Ishikawa (cell line): ENCODE results near the gene SFXN2.

Experiments used
- CEBPB ChIP-seq: IDR thresholded peaks from 2 replicates; pipeline ENCODE4 v1.6.1; 2012
- CREB1 ChIP-seq: IDR thresholded peaks from 2 replicates; pipeline ENCODE4 v1.6.1; 2012; ENCODE audit warnings: low read depth
- EP300 ChIP-seq: IDR thresholded peaks from 2 replicates; pipeline ENCODE4 v1.6.1; 2012; ENCODE audit warnings: borderline replicate concordance
- FOXM1 ChIP-seq: IDR thresholded peaks from 2 replicates; pipeline ENCODE4 v1.6.1; 2012; ENCODE audit warnings: low read depth, borderline replicate concordance
- RAD21 ChIP-seq: IDR thresholded peaks from 2 replicates; pipeline ENCODE4 v1.6.1; 2012; ENCODE audit warnings: low read depth
- TAF1 ChIP-seq: IDR thresholded peaks from 2 replicates; pipeline ENCODE4 v1.6.1; 2012; ENCODE audit warnings: low read depth, mild to moderate bottlenecking
- TEAD4 ChIP-seq: IDR thresholded peaks from 2 replicates; pipeline ENCODE4 v1.6.1; 2012
- YY1 ChIP-seq: IDR thresholded peaks from 2 replicates; pipeline ENCODE4 v1.6.1; 2012; ENCODE audit warnings: low read depth
- ZBTB7A ChIP-seq: IDR thresholded peaks from 2 replicates; pipeline ENCODE4 v1.6.1; 2012; ENCODE audit warnings: low read depth
- TF ChIP-seq, protein P1 (sequence below): IDR thresholded peaks from 2 replicates; pipeline ENCODE4 v1.6.1; 2012
- TF ChIP-seq, protein P2 (sequence below): IDR thresholded peaks from 2 replicates; pipeline ENCODE4 v1.6.1; 2012; ENCODE audit warnings: low read depth, mild to moderate bottlenecking
- TF ChIP-seq, protein P3 (sequence below): IDR thresholded peaks from 2 replicates; pipeline ENCODE4 v1.6.1; 2012

DNA sequence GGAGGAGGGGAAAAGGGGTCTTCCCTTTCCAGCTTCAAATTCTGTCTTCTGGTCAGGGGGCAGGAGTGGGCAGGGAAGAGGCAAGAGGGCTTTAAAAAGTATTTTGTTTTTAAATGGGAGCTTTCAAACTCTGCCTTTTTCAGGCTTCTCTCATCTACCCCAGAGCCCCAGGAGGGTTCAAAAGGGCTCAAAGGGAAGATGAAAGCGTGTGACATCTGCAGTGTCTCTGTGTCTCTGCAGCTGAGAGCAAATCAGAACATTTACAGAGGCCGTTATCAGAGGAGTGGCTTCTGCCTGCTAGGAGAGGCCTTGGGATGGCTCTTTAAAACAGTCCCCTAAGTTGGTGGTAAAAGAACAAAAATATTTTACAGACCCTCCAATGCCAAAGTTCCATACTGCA lies 39.9 kb upstream of the SFXN2 start:
- TF ChIP-seq EP300 (no peak), CREB1 (no peak), TEAD4 (no peak), TAF1 (no peak), YY1 (no peak), ZBTB7A (no peak), FOXM1 (no peak), CEBPB (no peak), RAD21 (no peak)
- TF ChIP-seq, protein P1, sequence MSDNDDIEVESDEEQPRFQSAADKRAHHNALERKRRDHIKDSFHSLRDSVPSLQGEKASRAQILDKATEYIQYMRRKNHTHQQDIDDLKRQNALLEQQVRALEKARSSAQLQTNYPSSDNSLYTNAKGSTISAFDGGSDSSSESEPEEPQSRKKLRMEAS, result no peak
- TF ChIP-seq, protein P2, sequence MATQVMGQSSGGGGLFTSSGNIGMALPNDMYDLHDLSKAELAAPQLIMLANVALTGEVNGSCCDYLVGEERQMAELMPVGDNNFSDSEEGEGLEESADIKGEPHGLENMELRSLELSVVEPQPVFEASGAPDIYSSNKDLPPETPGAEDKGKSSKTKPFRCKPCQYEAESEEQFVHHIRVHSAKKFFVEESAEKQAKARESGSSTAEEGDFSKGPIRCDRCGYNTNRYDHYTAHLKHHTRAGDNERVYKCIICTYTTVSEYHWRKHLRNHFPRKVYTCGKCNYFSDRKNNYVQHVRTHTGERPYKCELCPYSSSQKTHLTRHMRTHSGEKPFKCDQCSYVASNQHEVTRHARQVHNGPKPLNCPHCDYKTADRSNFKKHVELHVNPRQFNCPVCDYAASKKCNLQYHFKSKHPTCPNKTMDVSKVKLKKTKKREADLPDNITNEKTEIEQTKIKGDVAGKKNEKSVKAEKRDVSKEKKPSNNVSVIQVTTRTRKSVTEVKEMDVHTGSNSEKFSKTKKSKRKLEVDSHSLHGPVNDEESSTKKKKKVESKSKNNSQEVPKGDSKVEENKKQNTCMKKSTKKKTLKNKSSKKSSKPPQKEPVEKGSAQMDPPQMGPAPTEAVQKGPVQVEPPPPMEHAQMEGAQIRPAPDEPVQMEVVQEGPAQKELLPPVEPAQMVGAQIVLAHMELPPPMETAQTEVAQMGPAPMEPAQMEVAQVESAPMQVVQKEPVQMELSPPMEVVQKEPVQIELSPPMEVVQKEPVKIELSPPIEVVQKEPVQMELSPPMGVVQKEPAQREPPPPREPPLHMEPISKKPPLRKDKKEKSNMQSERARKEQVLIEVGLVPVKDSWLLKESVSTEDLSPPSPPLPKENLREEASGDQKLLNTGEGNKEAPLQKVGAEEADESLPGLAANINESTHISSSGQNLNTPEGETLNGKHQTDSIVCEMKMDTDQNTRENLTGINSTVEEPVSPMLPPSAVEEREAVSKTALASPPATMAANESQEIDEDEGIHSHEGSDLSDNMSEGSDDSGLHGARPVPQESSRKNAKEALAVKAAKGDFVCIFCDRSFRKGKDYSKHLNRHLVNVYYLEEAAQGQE, result no peak
- TF ChIP-seq, protein P3, sequence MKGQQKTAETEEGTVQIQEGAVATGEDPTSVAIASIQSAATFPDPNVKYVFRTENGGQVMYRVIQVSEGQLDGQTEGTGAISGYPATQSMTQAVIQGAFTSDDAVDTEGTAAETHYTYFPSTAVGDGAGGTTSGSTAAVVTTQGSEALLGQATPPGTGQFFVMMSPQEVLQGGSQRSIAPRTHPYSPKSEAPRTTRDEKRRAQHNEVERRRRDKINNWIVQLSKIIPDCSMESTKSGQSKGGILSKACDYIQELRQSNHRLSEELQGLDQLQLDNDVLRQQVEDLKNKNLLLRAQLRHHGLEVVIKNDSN, result no peak
